Mesenchymal stem cell (in vitro differentiated cells and primary cell): Measurements from ENCODE around the gene CYB561D1.

Source experiments
- DNase-seq: peaks from one replicate; pipeline ENCODE4 v3.0.0-alpha.2; 2013
- H2AFZ ChIP-seq: one replicate; pipeline ENCODE4 v1.6.1; 2013; ENCODE audit warnings: low read depth, mild to moderate bottlenecking, control low read depth, inconsistent platforms, low read length, moderate library complexity
- H2AK5ac ChIP-seq: 2 replicates; pipeline ENCODE4 v1.6.1; 2013; ENCODE audit warnings: low read length, moderate library complexity, mild to moderate bottlenecking, inconsistent platforms; ENCODE audit not compliant: severe bottlenecking
- H2BK120ac ChIP-seq: one replicate; pipeline ENCODE4 v1.6.1; 2013; ENCODE audit warnings: low read depth, mild to moderate bottlenecking, inconsistent platforms, low read length, moderate library complexity
- H2BK12ac ChIP-seq, 2 experiments: one replicate each; pipeline ENCODE4 v1.6.1; 2013; ENCODE audit warnings: inconsistent platforms in 2 of 2, low read length in 2 of 2, mild to moderate bottlenecking in 2 of 2, moderate library complexity in 2 of 2, control low read depth in 1 of 2
- H2BK15ac ChIP-seq: one replicate; pipeline ENCODE4 v1.6.1; 2013; ENCODE audit warnings: mild to moderate bottlenecking, low read depth, inconsistent platforms; ENCODE audit not compliant: poor library complexity, severe bottlenecking
- H2BK5ac ChIP-seq: 2 replicates; pipeline ENCODE4 v1.6.1; 2013; ENCODE audit warnings: low read depth, mild to moderate bottlenecking, low read length, control low read depth, inconsistent platforms; ENCODE audit not compliant: poor library complexity, severe bottlenecking
- H3K14ac ChIP-seq, 2 experiments: one replicate each; pipeline ENCODE4 v1.6.1; 2013; ENCODE audit warnings: inconsistent platforms in 2 of 2, low read length in 2 of 2, control low read depth in 1 of 2, mild to moderate bottlenecking in 1 of 2, moderate library complexity in 1 of 2
- H3K18ac ChIP-seq, 2 experiments: one replicate each; pipeline ENCODE4 v1.6.1; 2013; ENCODE audit warnings: inconsistent platforms in 2 of 2, low read length in 2 of 2, control low read depth in 1 of 2, low read depth in 1 of 2, mild to moderate bottlenecking in 1 of 2
- H3K23ac ChIP-seq, 2 experiments: one replicate each; pipeline ENCODE4 v1.6.1; 2013; ENCODE audit warnings: inconsistent platforms in 2 of 2, low read length in 2 of 2, mild to moderate bottlenecking in 2 of 2, moderate library complexity in 2 of 2, control low read depth in 1 of 2
- H3K27ac ChIP-seq: 2 replicates; pipeline ENCODE4 v1.5.1; 2013; ENCODE audit warnings: mild to moderate bottlenecking, moderate library complexity, low read length, control low read depth, inconsistent platforms; ENCODE audit not compliant: poor library complexity, severe bottlenecking
- H3K27me3 ChIP-seq, 2 experiments: 2 replicates each; pipeline versions ENCODE4 v1.6.1 to v1.7.0; 2013; ENCODE audit warnings: low read length in 2 of 2, mild to moderate bottlenecking in 2 of 2, moderate library complexity in 2 of 2, control low read depth in 1 of 2, inconsistent platforms in 1 of 2; ENCODE audit not compliant: control insufficient read depth in 1 of 2, insufficient read depth in 1 of 2
- H3K36me3 ChIP-seq, 2 experiments: 2 replicates each; pipeline versions ENCODE4 v1.6.1 to v1.7.0; 2013; ENCODE audit warnings: low read length in 2 of 2, control low read depth in 1 of 2, inconsistent platforms in 1 of 2, low read depth in 1 of 2, mild to moderate bottlenecking in 1 of 2; ENCODE audit not compliant: insufficient read depth in 2 of 2, control insufficient read depth in 1 of 2
- H3K4ac ChIP-seq, 2 experiments: one replicate each; pipeline ENCODE4 v1.6.1; 2013; ENCODE audit warnings: inconsistent platforms in 2 of 2, low read length in 2 of 2, mild to moderate bottlenecking in 2 of 2, moderate library complexity in 2 of 2, control low read depth in 1 of 2, low read depth in 1 of 2
- H3K4me1 ChIP-seq: 2 replicates; pipeline ENCODE4 v1.6.1; 2013; ENCODE audit warnings: low read depth, low read length, control low read depth; ENCODE audit not compliant: control insufficient read depth, insufficient read depth
- H3K4me2 ChIP-seq: 2 replicates; pipeline ENCODE4 v1.6.1; 2013; ENCODE audit warnings: low read length, mild to moderate bottlenecking, inconsistent platforms; ENCODE audit not compliant: poor library complexity, severe bottlenecking
- H3K4me3 ChIP-seq, 2 experiments: 2 replicates each; pipeline versions ENCODE4 v1.5.1 to v1.7.0; 2013; ENCODE audit warnings: low read length in 2 of 2, mild to moderate bottlenecking in 2 of 2, control low read depth in 1 of 2, low read depth in 1 of 2; ENCODE audit not compliant: insufficient read depth in 1 of 2
- H3K79me1 ChIP-seq: replicated peaks from 2 replicates; pipeline ENCODE4 v1.6.1; 2013; ENCODE audit warnings: mild to moderate bottlenecking, control low read depth, low read length, inconsistent platforms; ENCODE audit not compliant: poor library complexity, severe bottlenecking
- H3K9ac ChIP-seq: 2 replicates; pipeline ENCODE4 v1.7.0; 2013; ENCODE audit warnings: mild to moderate bottlenecking, low read length, moderate library complexity
- H3K9me3 ChIP-seq: 2 replicates; pipeline ENCODE4 v1.7.0; 2013; ENCODE audit warnings: mild to moderate bottlenecking, low read length; ENCODE audit not compliant: control insufficient read depth
- H4K8ac ChIP-seq: one replicate; pipeline ENCODE4 v1.6.1; 2013; ENCODE audit warnings: inconsistent platforms, mild to moderate bottlenecking, low read length, moderate library complexity
- H4K91ac ChIP-seq: one replicate; pipeline ENCODE4 v1.6.1; 2013; ENCODE audit warnings: mild to moderate bottlenecking, low read length, inconsistent platforms
- WGBS: methylation state at CpG from one replicate; pipeline ENCODE4 v1.1.7; 2013; ENCODE audit warnings: mixed read lengths; 5-methylcytosine and 5-hydroxymethylcytosine counted together

The CYB561D1 gene

GRCh38 chr1:109530457-109531087 is 36.7 kb downstream of the CYB561D1 start:
- no peak overlapping the region for H2BK12ac ChIP-seq
- no peaks in the 10 kb centered on the region for H3K36me3 ChIP-seq

GRCh38 chr1:109531380-109531779 is 37.5 kb downstream of the CYB561D1 start:
- peak overlapping the region; percentile 30 for H2AK5ac ChIP-seq
- no peak overlapping the region for H3K27ac ChIP-seq
- H3K4ac ChIP-seq: no peak overlapping the region
- no peak overlapping the region for H2BK15ac ChIP-seq
- no peak for DNase-seq
- peak overlapping the region; percentile 29 for H2AFZ ChIP-seq
- H2BK5ac ChIP-seq: no peak overlapping the region
- 79% methylated on average over 3 of the region's 4 CpGs for WGBS
- no peak overlapping the region for H2BK12ac ChIP-seq
- H2BK120ac ChIP-seq: no peak overlapping the region
- H3K79me1 ChIP-seq: no peaks in the 10 kb centered on the region
- H3K18ac ChIP-seq: no peak overlapping the region
- H4K91ac ChIP-seq: no peak overlapping the region
- peaks cover 15% of the 10 kb centered on the region for H3K4me1 ChIP-seq
- no peaks in the 10 kb centered on the region for H3K36me3 ChIP-seq
- H3K9ac ChIP-seq: no peak overlapping the region
- peaks cover 15 to 16% of the 10 kb centered on the region in 2 experiments for H3K27me3 ChIP-seq
- H3K23ac ChIP-seq: no peak overlapping the region
- no peaks in the 10 kb centered on the region for H3K9me3 ChIP-seq
- H3K4me2 ChIP-seq: no peak overlapping the region
- no peak overlapping the region for H4K8ac ChIP-seq
- no peak overlapping the region for H3K4me3 ChIP-seq
- no peak overlapping the region for H3K14ac ChIP-seq

More at GRCh38 chr1:109530457-109531087, 36.7 kb downstream of the CYB561D1 start:
- H3K4me2 ChIP-seq: no peak overlapping the region
- H3K9me3 ChIP-seq: no peaks in the 10 kb centered on the region
- 81% methylated on average over 13 of the region's 13 CpGs for WGBS
- H3K14ac ChIP-seq: no peak overlapping the region
- no peak overlapping the region for H2AK5ac ChIP-seq
- H3K18ac ChIP-seq: no peak overlapping the region
- H2AFZ ChIP-seq: no peak overlapping the region
- no peak overlapping the region for H2BK5ac ChIP-seq
- H2BK15ac ChIP-seq: no peak overlapping the region
- no peak overlapping the region for H3K4me3 ChIP-seq
- peaks cover 16 to 19% of the 10 kb centered on the region in 2 experiments for H3K27me3 ChIP-seq
- H4K8ac ChIP-seq: no peak overlapping the region
- H4K91ac ChIP-seq: no peak overlapping the region
- no peak for DNase-seq
- H3K9ac ChIP-seq: no peak overlapping the region
- H3K23ac ChIP-seq: no peak overlapping the region
- no peak overlapping the region for H2BK120ac ChIP-seq
- H3K4ac ChIP-seq: no peak overlapping the region
- peaks cover 15% of the 10 kb centered on the region for H3K4me1 ChIP-seq
- no peak overlapping the region for H3K27ac ChIP-seq
- no peaks in the 10 kb centered on the region for H3K79me1 ChIP-seq

- Histone ChIP-seq H4K8ac (peak overlapping the region; percentile 7), H3K36me3 (no peaks in the 10 kb centered on the region), H3K18ac (no peak overlapping the region), H4K91ac (no peak overlapping the region), H2BK15ac (no peak overlapping the region), H3K79me1 (no peaks in the 10 kb centered on the region), H3K4me1 (peaks cover 15% of the 10 kb centered on the region), H3K4ac (no peak overlapping the region), H2AK5ac (no peak overlapping the region), H3K9me3 (no peaks in the 10 kb centered on the region), H3K27ac (no peak overlapping the region), H3K23ac (no peak overlapping the region), H2BK120ac (no peak overlapping the region), H3K4me2 (no peak overlapping the region), H3K14ac (no peak overlapping the region), H2AFZ (no peak overlapping the region), H3K27me3 (peaks cover 11 to 15% of the 10 kb centered on the region in 2 experiments), H3K9ac (peak overlapping the region; percentile 67), H2BK12ac (peak overlapping the region in 1 of 2 experiments; percentile 27), H3K4me3 (peak overlapping the region in 1 of 2 experiments; percentile 48), H2BK5ac (no peak overlapping the region)
- WGBS: 48% methylated on average over 16 of the region's 16 CpGs
- DNase-seq: no peak
Observed at GRCh38 chr1:109531826-109532364, 38.0 kb downstream of the CYB561D1 start.

- H2BK5ac ChIP-seq: no peak overlapping the region
- H3K4me3 ChIP-seq: peak overlapping the region in 1 of 2 experiments; percentile 48
- H2AK5ac ChIP-seq: peak overlapping the region; percentile 28
- peak overlapping the region; percentile 79 for H2AFZ ChIP-seq
- H4K91ac ChIP-seq: peak overlapping the region; percentile 65
- H3K36me3 ChIP-seq: no peaks in the 10 kb centered on the region
- WGBS: 22% methylated on average over 11 of the region's 12 CpGs
- peak overlapping the region in 1 of 2 experiments; percentile 23 for H2BK12ac ChIP-seq
- H3K4ac ChIP-seq: peak overlapping the region; percentile 3 to 75
- H3K14ac ChIP-seq: no peak overlapping the region
- peaks cover 15% of the 10 kb centered on the region for H3K4me1 ChIP-seq
- no peaks in the 10 kb centered on the region for H3K79me1 ChIP-seq
- no peaks in the 10 kb centered on the region for H3K9me3 ChIP-seq
- peak overlapping the region; percentile 56 for H2BK120ac ChIP-seq
- peak overlapping the region; percentile 72 for H3K9ac ChIP-seq
- H3K23ac ChIP-seq: no peak overlapping the region
- peak; percentile 83 for DNase-seq
- peak overlapping the region; percentile 85 for H4K8ac ChIP-seq
- peak overlapping the region; percentile 85 for H2BK15ac ChIP-seq
- H3K27me3 ChIP-seq: peaks cover 5 to 9% of the 10 kb centered on the region in 2 experiments
- no peak overlapping the region for H3K4me2 ChIP-seq
- H3K27ac ChIP-seq: peak overlapping the region; percentile 24
- H3K18ac ChIP-seq: peak overlapping the region; percentile 44 to 74
Observed at GRCh38 chr1:109532365-109533136, 38.7 kb downstream of the CYB561D1 start.
